Pericardium fibroblast (primary cell): ENCODE data around the gene DNAAF3. TPM values are rescaled to one million over a fixed set of nuclear protein-coding genes. Genes with fewer than 3 reads are reported as not detected.

Source experiments
- total RNA-seq: library from RNA; depleted of rRNA; stranded (reverse); fragments of >200 nt; gene quantifications from 2 replicates; pipeline ENCODE4 v1.2.3, GENCODE V29; 2015

DNAAF3 gene
- 0.26 TPM in 1 of 2 replicates, not detected in the other for total RNA-seq

GRCh38 chr19:55166530-55167268 lies at the start of gene DNAAF3:
Gene DNAAF3, minus strand, starts transcription at chr19:55166613. Its CDS starts 200 bp downstream, at chr19:55166413.

DNA sequence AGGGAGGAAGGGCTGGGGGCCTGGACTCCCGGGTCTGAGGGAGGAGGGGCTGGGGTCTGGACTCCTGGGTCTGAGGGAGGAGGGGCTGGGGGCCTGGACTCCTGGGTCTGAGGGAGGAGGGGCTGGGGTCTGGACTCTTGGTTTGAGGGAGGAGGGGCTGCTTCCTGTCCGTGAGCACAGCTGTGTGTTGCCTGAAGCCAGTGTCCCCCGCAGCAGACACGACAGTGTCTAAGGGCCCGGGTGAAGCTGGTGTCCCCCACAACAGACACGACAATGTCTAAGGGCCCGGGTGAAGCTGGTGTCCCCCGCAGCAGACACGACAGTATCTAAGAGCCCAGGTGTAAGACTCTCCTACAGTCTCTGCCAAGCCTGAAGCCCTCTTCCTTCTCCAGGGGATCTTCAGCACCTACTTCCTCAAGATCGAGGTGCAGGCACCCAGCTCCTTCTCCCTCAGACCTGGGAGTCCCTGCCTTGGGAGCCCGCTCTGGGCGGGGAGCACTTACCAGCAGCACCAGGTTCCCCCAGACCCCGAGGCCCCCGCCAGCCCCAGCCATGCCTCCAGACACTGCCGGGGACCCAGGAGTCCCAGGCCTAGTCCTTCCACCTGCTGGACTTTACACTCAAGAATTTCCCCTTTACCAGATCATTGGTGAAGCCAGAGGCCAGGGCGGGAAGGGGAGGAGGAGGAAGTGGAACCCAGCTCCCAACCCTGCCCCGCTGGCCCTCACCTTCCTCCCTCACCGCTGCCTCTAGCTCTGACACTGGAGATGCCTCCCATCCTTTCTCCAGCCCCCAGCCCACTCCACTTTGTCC lies 42.7 kb upstream of the DNAAF3 start, which contains the start of gene PTPRH:
Gene PTPRH (minus strand): TSS at position 622 of the 813 bp plus-strand sequence. CDS start 68 bp downstream, at position 554.

GRCh38 chr19:55179606-55180484 lies 13.4 kb upstream of the DNAAF3 start, which contains the start of gene SYT5:
Gene SYT5, minus strand, starts transcription at chr19:55180289. Its CDS starts 1,248 bp downstream, at chr19:55179041.

DNA sequence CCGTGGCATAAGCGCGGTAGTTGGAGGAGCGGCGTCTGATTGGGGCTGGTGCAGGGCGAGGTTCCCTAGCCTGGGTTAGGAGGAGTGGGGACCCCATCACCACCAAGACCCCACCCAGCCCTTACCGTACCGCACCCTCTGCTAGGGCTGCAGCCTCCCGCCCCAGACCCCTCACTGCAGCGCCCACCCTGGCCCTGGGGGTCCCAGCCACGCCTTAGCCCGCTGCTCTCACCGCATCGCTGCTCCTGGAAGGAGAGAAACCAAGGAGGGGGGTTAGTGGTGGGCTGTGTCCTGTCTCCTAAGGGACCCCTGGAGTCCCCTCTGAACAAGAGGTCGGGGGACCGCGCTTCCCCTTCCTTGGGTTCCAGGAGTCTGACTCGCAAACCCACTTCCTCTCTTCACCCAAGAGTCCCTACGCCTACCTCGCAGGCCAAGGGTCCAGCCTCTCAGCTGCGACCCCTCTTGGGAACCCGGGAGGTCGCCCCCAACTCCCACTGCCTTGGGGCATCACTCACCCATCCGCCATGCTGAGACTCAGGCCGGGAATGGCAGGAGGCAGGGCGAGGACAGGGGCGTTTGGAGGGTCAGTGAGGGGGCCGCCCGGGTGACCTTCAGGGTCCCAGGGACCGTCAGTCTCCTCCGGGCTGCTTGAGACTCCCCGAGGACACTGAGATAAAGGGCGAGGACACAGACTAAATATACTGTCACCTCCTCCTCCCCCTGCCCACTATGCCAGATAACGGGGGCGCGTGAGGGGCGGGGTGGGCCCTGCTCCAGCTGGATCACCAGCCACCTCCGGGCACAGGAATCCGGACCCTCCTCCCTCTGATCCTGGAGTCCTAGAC lies 9.1 kb downstream of the DNAAF3 start, which contains the start of gene TNNI3:
Gene TNNI3 (minus strand): TSS at position 669 of the 845 bp plus-strand sequence. CDS start 143 bp downstream, at position 526.

GRCh38 chr19:55149078-55150003 lies 17.1 kb downstream of the DNAAF3 start, which contains the start of gene TNNT1:
Gene TNNT1, minus strand, starts transcription at chr19:55149206. Its CDS starts 2,049 bp downstream, at chr19:55147157.

GRCh38 chr19:55116859-55117662 lies 49.4 kb downstream of the DNAAF3 start, which contains the start of gene PPP1R12C:
Gene PPP1R12C, minus strand, starts transcription at chr19:55117637. Its CDS starts 94 bp downstream, at chr19:55117543.

Other genes starting within 250 kb of the DNAAF3 start
- gene NLRP7, start 219.1 kb downstream of the DNAAF3 start, total RNA-seq = not detected in 2 replicates
- gene NLRP2, start 200.2 kb downstream of the DNAAF3 start, total RNA-seq = 0.23 and 2.6 TPM in 2 replicates
- gene GP6, start 128.3 kb downstream of the DNAAF3 start, total RNA-seq = not detected in 2 replicates
- 6.4 and 8.1 TPM in 2 replicates for gene RDH13, start 103.5 kb downstream of the DNAAF3 start, total RNA-seq
- 0.60 and 2.5 TPM in 2 replicates for gene EPS8L1, start 90.7 kb downstream of the DNAAF3 start, total RNA-seq
- gene PPP1R12C, start 49.0 kb downstream of the DNAAF3 start, total RNA-seq = 71.1 and 98.8 TPM in 2 replicates
- 5.4 and 9.0 TPM in 2 replicates for gene TNNT1, start 17.4 kb downstream of the DNAAF3 start, total RNA-seq
- gene TNNI3, start 8.9 kb downstream of the DNAAF3 start, total RNA-seq = 0.58 TPM in 1 of 2 replicates, not detected in the other
- 0.26 TPM in 1 of 2 replicates, not detected in the other for gene SYT5, start 13.7 kb upstream of the DNAAF3 start, total RNA-seq
- gene PTPRH, start 42.9 kb upstream of the DNAAF3 start, total RNA-seq = 7.0 and 9.4 TPM in 2 replicates
- gene TMEM86B, start 62.1 kb upstream of the DNAAF3 start, total RNA-seq = 0.51 and 0.93 TPM in 2 replicates
- 30.5 and 31.7 TPM in 2 replicates for gene PPP6R1, start 92.4 kb upstream of the DNAAF3 start, total RNA-seq
- gene HSPBP1, start 113.5 kb upstream of the DNAAF3 start, total RNA-seq = 26.7 and 37.5 TPM in 2 replicates
- 2.2 and 8.6 TPM in 2 replicates for gene BRSK1, start 117.4 kb upstream of the DNAAF3 start, total RNA-seq
- gene TMEM150B, start 158.7 kb upstream of the DNAAF3 start, total RNA-seq = not detected in 2 replicates
- gene KMT5C, start 173.3 kb upstream of the DNAAF3 start, total RNA-seq = 6.4 and 6.5 TPM in 2 replicates
- gene COX6B2, start 188.1 kb upstream of the DNAAF3 start, total RNA-seq = not detected in 2 replicates
- gene GARIN5B, start 196.6 kb upstream of the DNAAF3 start, total RNA-seq = not detected in 2 replicates
- gene IL11, start 203.8 kb upstream of the DNAAF3 start, total RNA-seq = 0.77 TPM in 1 of 2 replicates, not detected in the other
- 0.17 TPM in 1 of 2 replicates, not detected in the other for gene TMEM190, start 210.2 kb upstream of the DNAAF3 start, total RNA-seq
- 0.23 and 0.60 TPM in 2 replicates for gene TMEM238, start 217.7 kb upstream of the DNAAF3 start, total RNA-seq
- 452 and 1,009 TPM in 2 replicates for gene RPL28, start 219.3 kb upstream of the DNAAF3 start, total RNA-seq
- 42.2 and 50.1 TPM in 2 replicates for gene UBE2S, start 241.2 kb upstream of the DNAAF3 start, total RNA-seq